NCI-H1694 treated with DMSO at 0.1 percent for 48 hours (cell line): ENCODE measurements around the gene PRC1.

Source experiments
- DNase-seq: peaks from one replicate; lab custom pipeline; 2025; lab: John Stamatoyannopoulos, UW

Gene PRC1

GRCh38 chr15:90955624-90956273 lies 38.6 kb downstream of the PRC1 start:
- peak; percentile 24 for DNase-seq

GRCh38 chr15:90954712-90955623 lies 39.4 kb downstream of the PRC1 start, which contains the start of gene RCCD1:
RCCD1 (plus strand) TSS chr15:90954884; CDS start chr15:90956735, 1,851 bp downstream.
- DNase-seq = peak; percentile 81

- DNase-seq = no peak
Measured at GRCh38 chr15:90953947-90954711, 40.2 kb downstream of the PRC1 start.

- no peak for DNase-seq
Measured at GRCh38 chr15:90952901-90953677, 41.2 kb downstream of the PRC1 start.

DNA sequence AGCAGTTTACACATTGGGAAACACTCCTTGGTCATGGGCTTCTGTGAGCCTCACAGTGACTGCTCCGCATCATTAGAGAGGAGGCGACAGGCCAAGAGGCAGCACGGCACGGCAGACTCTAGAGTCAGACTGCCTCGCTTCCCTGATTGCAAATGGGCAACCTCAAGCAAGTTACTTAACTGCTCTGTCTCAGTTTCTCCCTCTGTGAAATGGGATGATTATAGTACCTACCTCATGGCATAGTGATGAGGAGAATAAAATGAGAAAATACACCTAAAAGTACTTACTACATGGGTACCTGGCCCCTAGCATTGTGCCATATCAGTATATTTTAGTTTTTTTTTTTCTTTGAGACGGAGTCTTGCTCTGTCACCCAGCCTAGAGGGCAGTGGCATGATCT lies 43.7 kb downstream of the PRC1 start:
- no peak for DNase-seq

DNA sequence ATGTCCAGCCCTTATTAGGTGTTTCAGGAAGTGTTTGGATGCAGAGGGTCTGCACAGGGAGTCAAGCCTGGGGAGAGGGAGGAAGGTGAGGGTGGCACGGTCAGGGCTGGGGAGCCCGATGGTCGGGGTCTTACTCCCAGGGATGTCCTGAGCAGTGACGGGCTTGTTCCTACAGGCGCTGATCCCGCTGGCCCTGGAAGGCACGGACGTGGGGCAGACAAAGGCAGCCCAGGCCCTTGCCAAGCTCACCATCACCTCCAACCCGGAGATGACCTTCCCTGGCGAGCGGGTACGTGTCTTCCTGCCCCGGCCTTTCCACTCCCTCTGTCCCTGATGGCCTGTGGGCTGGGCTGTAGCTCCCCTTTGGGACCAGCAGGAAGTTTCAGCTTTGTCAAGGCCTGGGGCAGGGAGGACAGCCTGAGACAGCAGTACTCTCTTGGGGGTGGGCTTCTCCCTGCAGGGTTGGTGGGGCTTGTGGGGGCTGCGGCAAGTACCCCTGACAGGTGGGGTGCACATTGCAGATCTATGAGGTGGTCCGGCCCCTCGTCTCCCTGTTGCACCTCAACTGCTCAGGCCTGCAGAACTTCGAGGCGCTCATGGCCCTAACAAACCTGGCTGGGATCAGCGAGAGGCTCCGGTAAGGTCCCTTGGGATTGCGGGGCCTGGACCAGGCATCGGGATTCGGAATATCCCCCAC lies 44.2 kb downstream of the PRC1 start:
- no peak for DNase-seq

DNA sequence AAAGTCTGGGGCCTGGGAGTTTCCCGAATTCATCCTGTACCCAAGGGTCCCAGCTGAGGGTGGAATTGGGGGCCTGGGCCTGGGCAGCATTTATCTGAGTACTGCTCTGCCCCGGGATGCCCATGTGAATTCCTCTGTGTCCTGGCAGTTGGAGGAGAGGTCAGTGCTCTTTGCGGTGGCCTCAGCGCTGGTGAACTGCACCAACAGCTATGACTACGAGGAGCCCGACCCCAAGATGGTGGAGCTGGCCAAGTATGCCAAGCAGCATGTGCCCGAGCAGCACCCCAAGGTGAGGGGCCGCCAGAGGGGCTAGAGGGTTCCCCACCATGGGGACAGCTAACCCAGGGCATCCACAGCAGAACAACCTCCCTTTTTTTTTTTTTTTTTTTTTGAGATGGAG lies 45.8 kb downstream of the PRC1 start:
- DNase-seq = no peak

DNA sequence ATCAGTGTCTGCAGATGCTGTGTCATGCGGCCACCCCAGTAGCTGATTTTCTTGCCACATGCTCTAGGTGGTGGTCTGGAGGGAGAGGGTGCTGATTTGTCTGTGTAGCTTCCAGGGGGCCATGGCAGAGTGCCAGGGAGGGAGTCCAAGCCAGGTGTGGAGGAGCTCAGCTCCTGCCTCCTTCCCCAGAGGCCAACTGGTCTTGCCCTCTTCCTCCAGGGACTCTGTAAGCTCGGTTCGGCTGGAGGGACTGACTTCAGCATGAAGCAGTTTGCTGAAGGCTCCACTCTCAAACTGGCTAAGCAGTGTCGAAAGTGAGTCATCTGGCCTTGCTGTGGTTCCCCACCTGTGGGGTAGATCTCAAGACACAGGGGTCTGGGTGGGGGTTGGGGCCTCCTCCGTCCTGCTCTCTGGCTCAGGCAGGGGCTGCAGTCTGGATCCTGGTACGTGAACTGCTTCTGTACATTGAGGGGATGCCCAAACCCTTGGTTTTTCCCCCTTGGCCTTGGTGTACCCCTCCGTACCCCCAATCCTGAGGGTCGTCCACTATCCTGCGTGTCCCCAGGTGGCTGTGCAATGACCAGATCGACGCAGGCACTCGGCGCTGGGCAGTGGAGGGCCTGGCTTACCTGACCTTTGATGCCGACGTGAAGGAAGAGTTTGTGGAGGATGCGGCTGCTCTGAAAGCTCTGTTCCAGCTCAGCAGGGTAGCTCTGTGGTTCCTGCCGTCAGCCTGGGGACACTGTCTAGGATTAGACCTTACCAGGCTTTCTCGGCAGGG lies 46.6 kb downstream of the PRC1 start:
- no peak for DNase-seq

- no peak for DNase-seq
Measured at GRCh38 chr15:90946941-90947576, 47.3 kb downstream of the PRC1 start.

- no peak for DNase-seq
Measured at GRCh38 chr15:90946538-90946937, 47.8 kb downstream of the PRC1 start.

DNA sequence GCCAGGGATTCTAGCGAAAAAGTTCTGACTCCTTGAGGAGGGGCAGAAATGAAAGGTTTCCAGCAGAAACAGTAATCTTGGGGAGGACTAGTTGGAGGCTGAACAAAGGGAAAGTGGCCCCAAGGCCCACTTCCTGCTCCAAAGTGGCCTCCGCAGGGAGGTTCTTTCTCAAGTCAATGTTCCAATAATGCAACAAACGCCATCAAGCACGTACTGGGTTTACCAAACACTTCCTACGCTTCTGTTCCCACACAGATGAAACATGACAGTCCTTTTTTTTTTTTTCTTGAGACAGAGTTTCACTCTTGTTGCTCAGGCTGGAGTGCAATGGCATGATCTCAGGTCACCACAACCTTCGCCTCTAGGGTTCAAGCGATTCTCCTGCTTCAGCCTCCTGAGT lies 49.2 kb downstream of the PRC1 start:
- no peak for DNase-seq

- no peak for DNase-seq
Measured at GRCh38 chr15:90942354-90943120, 51.8 kb downstream of the PRC1 start.

DNA sequence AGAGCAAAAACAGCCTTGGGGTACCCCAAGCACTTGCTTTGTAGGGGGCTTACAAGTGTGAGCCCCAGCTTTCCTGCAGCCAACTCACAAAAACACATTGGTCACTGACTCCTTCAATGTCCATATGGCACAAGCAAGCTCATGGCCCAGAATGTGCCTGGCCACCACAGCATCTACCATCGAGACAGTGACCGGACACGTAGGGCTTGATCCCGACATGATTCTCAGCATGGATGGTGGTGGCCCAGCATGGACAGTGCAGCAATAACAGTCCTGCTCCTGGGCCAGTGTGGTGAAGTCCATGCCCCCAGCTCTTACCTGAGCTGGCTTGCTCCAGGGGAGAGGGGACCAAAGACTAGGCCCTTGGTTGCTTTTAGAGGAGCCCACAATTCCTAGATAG lies 53.3 kb downstream of the PRC1 start:
- DNase-seq = no peak

DNA sequence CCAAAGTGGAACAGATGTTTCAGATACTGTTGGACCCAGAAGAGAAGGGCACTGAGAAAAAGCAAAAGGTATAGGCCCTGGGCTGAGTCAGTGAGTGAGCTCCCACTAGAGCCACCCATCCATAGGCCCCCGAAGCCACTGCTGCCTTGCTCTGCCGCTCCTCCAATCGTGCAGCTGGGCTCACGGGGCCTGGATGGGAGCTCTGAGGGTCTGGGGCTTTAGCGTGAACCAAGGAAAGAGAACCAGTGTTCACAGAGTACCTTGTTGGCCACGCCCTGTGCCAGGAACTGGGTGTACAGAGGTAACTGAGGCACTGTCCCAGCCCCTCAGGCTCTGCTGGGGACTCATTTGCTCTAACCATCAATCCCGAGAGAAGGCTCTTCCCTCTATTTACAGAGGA lies 54.6 kb downstream of the PRC1 start:
- DNase-seq = no peak

DNA sequence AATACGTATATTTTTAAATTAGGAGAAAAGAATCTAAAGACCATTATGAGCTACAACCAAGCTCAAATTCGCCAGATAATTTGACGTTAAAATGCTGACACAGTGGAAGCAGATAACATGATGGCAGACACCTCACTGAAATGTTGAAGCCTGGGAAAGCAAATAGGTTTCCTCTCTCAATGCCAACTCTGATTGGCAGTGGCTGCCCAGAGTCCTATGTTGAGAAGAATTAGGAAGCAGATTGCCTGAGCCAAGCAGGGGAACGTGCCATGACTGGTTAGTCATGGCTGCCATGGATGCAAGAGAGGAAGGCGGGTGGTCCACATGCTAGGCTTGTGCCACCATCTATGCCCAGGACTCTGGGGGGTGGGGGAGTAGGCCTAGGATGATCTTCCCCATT lies 56.1 kb downstream of the PRC1 start:
- DNase-seq = no peak

GRCh38 chr15:90936823-90937222 lies 57.5 kb downstream of the PRC1 start:
- no peak for DNase-seq

DNA sequence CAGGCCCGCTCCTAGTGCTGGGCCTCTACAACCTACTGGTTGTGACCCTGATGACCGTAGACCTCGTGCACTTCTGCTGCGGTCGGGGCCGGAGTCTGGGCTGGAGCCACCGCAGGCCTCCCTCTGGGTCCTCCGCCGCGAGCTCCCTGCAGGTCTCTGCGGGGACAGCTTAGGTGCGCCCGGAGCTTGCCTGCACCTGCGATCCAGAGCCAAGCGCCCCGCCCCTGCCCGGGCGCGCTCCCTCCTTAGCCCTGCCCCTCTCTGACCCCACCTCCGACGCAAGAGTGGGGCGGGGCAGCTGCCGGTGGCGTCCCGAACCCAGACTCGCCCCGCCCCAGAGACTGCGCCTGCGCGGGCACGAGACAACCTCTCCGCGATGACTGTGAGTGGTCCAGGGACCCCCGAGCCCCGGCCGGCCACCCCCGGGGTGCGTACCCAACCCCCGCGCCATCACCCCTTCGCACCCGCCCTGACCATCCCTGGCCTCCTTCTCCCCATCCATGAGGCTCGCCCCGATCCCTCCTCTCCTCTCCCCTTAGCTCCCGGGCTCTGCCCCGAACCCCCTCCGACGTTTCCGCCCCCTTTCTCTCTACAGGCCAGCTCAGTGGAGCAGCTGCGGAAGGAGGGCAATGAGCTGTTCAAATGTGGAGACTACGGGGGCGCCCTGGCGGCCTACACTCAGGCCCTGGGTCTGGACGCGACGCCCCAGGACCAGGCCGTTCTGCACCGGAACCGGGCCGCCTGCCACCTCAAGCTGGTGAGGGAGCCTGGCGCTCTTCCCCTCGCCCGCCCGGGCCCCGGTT lies 59.2 kb downstream of the PRC1 start, which contains the start of gene UNC45A:
Gene UNC45A (plus strand): TSS at position 337 of the 803 bp plus-strand sequence. CDS start 40 bp downstream, at position 377.
- peak; percentile 64 for DNase-seq
